H1 (cell line): ENCODE data around the gene SLC25A42. TPM values are rescaled to one million over a fixed set of nuclear protein-coding genes. Genes with fewer than 3 reads are reported as not detected.

ENCODE experiments used
- CTCF ChIA-PET: fragments of 300-600 bp; sonication (Branson Sonifier 250); formaldehyde crosslinking; loops from one replicate; lab custom pipeline; 2021; ENCODE audit not compliant: partially characterized antibody; lab: Charles Lee
- POLR2A ChIA-PET: fragments of 300-600 bp; sonication (Branson Sonifier 250); formaldehyde crosslinking; loops from one replicate; lab custom pipeline; 2021; ENCODE audit warnings: inconsistent platforms; ENCODE audit not compliant: partially characterized antibody; lab: Charles Lee
- DNase-seq, 2 experiments: peaks; one replicate each; pipeline versions ENCODE4 v3.0.0 to v3.0.0-alpha.2; 2010 to 2022; ENCODE audit warnings: low spot score in 2 of 2, low read depth in 1 of 2, mixed read lengths in 1 of 2
- FAIRE-seq: peaks from 2 replicates; lab custom pipeline; 2011; peaks lifted over from hg19 to GRCh38; lab: Jason Lieb, UNC
- H2AFZ ChIP-seq: 2 replicates; pipeline ENCODE4 v1.8.1; 2012; ENCODE audit warnings: low read length, inconsistent platforms
- H2AK5ac ChIP-seq: 2 replicates; pipeline ENCODE4 v1.6.1; 2013; ENCODE audit warnings: low read depth, low read length
- H2BK120ac ChIP-seq: replicated peaks from 2 replicates; pipeline ENCODE3; 2013; ENCODE audit warnings: low read depth, low read length, inconsistent platforms
- H2BK12ac ChIP-seq: 2 replicates; pipeline ENCODE4 v1.6.1; 2013; ENCODE audit warnings: low read depth, low read length
- H2BK15ac ChIP-seq: 2 replicates; pipeline ENCODE4 v1.6.1; 2013; ENCODE audit warnings: low read length
- H2BK20ac ChIP-seq: 2 replicates; pipeline ENCODE4 v1.6.1; 2013; ENCODE audit warnings: low read length
- H2BK5ac ChIP-seq: 2 replicates; pipeline ENCODE4 v1.6.1; 2013; ENCODE audit warnings: low read depth, low read length
- H3K14ac ChIP-seq: 2 replicates; pipeline ENCODE4 v1.6.1; 2013; ENCODE audit warnings: inconsistent platforms; ENCODE audit not compliant: insufficient read length
- H3K18ac ChIP-seq: 2 replicates; pipeline ENCODE4 v1.6.1; 2013; ENCODE audit warnings: low read length; ENCODE audit errors: extremely low read depth
- H3K23ac ChIP-seq: 2 replicates; pipeline ENCODE4 v1.6.1; 2013; ENCODE audit warnings: inconsistent platforms; ENCODE audit not compliant: insufficient read length
- H3K23me2 ChIP-seq: 2 replicates; pipeline ENCODE4 v1.6.1; 2013; ENCODE audit warnings: low read depth, low read length
- H3K27ac ChIP-seq: 2 replicates; pipeline ENCODE4 v1.6.1; 2011; ENCODE audit warnings: low read depth, low read length, inconsistent platforms
- H3K27me3 ChIP-seq, 4 experiments: replicated peaks in 1 of 4; 1 replicate in 1 of 4; 2 replicates in 3 of 4; pipeline versions ENCODE4 v1.6.1 to v1.8.1; 2011 to 2013; ENCODE audit warnings: low read length in 3 of 4, mild to moderate bottlenecking in 3 of 4, inconsistent platforms in 2 of 4, mixed read lengths in 2 of 4, moderate library complexity in 1 of 4; ENCODE audit not compliant: control insufficient read depth in 3 of 4, insufficient read depth in 3 of 4; ENCODE audit errors: extremely low read depth in 1 of 4
- H3K36me3 ChIP-seq, 4 experiments: 2 replicates each; pipeline versions ENCODE4 v1.6.1 to v1.8.1; 2011 to 2013; ENCODE audit warnings: mild to moderate bottlenecking in 4 of 4, low read length in 3 of 4, moderate library complexity in 2 of 4, control low read depth in 1 of 4, inconsistent platforms in 1 of 4; ENCODE audit not compliant: insufficient read depth in 4 of 4, control insufficient read depth in 2 of 4
- H3K4ac ChIP-seq: replicated peaks from 2 replicates; pipeline ENCODE3; 2013; ENCODE audit warnings: low read length, low read depth, mixed read lengths, inconsistent platforms; ENCODE audit not compliant: insufficient read length
- H3K4me1 ChIP-seq, 4 experiments: replicated peaks in 1 of 4; 1 replicate in 1 of 4; 2 replicates in 3 of 4; pipeline versions ENCODE4 v1.6.1 to v1.8.1; 2011 to 2013; ENCODE audit warnings: low read length in 3 of 4, inconsistent platforms in 2 of 4, mixed read lengths in 1 of 4; ENCODE audit not compliant: insufficient read depth in 4 of 4, control insufficient read depth in 3 of 4
- H3K4me2 ChIP-seq, 2 experiments: 2 replicates each; pipeline versions ENCODE4 v1.6.1 to v1.8.1; 2011 to 2013; ENCODE audit warnings: low read depth in 2 of 2, low read length in 2 of 2, control low read depth in 1 of 2, inconsistent platforms in 1 of 2, mild to moderate bottlenecking in 1 of 2; ENCODE audit not compliant: insufficient read depth in 1 of 2
- H3K4me3 ChIP-seq, 4 experiments: fragments of 200-600, 300-600 bp in 1 of 4; sonication (generic), shearing (Covaris generic), sonication (Bioruptor Twin) in 1 of 4; 2 replicates each; pipeline versions ENCODE4 v1.5.1 to v1.8.1; 2011 to 2016; ENCODE audit warnings: low read length in 4 of 4, low read depth in 3 of 4, control low read depth in 2 of 4, inconsistent platforms in 2 of 4, mild to moderate bottlenecking in 2 of 4, mixed read lengths in 1 of 4, moderate library complexity in 1 of 4; ENCODE audit not compliant: insufficient read depth in 2 of 4; ENCODE audit errors: extremely low read depth in 1 of 4
- H3K56ac ChIP-seq: replicated peaks from 2 replicates; pipeline ENCODE3; 2013; ENCODE audit warnings: low read depth, mild to moderate bottlenecking, mixed read lengths, low read length, inconsistent platforms; ENCODE audit not compliant: insufficient read length
- H3K79me1 ChIP-seq: 2 replicates; pipeline ENCODE4 v1.6.1; 2013; ENCODE audit warnings: low read depth, low read length, control low read depth
- H3K79me2 ChIP-seq, 2 experiments: 2 replicates each; pipeline versions ENCODE4 v1.6.1 to v1.8.1; 2012 to 2013; ENCODE audit warnings: low read length in 2 of 2, mild to moderate bottlenecking in 2 of 2, inconsistent platforms in 1 of 2; ENCODE audit not compliant: insufficient read depth in 2 of 2, control insufficient read depth in 1 of 2
- H3K9ac ChIP-seq, 4 experiments: replicated peaks in 1 of 4; 1 replicate in 1 of 4; 2 replicates in 3 of 4; pipeline versions ENCODE4 v1.6.1 to v1.8.1; 2011 to 2013; ENCODE audit warnings: low read depth in 3 of 4, low read length in 3 of 4, control low read depth in 2 of 4, mild to moderate bottlenecking in 2 of 4, moderate library complexity in 2 of 4, inconsistent platforms in 1 of 4; ENCODE audit errors: extremely low read depth in 1 of 4
- H3K9me3 ChIP-seq, 2 experiments: 2 replicates each; pipeline versions ENCODE4 v1.6.1 to v1.8.1; 2012 to 2013; ENCODE audit warnings: mild to moderate bottlenecking in 2 of 2, moderate library complexity in 2 of 2, control low read depth in 1 of 2, inconsistent platforms in 1 of 2, low read depth in 1 of 2, low read length in 1 of 2, mixed read lengths in 1 of 2; ENCODE audit not compliant: insufficient read depth in 2 of 2
- H4K20me1 ChIP-seq, 2 experiments: replicated peaks in 1 of 2; 2 replicates each; pipeline versions ENCODE3 to v1.8.1; 2011 to 2013; ENCODE audit warnings: inconsistent platforms in 2 of 2, low read length in 2 of 2, mild to moderate bottlenecking in 1 of 2; ENCODE audit not compliant: insufficient read depth in 2 of 2, control insufficient read depth in 1 of 2
- H4K5ac ChIP-seq: 2 replicates; pipeline ENCODE4 v1.6.1; 2013; ENCODE audit warnings: low read length, low read depth, mixed read lengths, inconsistent platforms; ENCODE audit not compliant: insufficient read length
- H4K8ac ChIP-seq: 2 replicates; pipeline ENCODE4 v1.8.0; 2013; ENCODE audit warnings: mild to moderate bottlenecking, moderate library complexity, low read length, inconsistent platforms; ENCODE audit not compliant: insufficient read depth; ENCODE audit errors: extremely low read depth
- H4K91ac ChIP-seq: replicated peaks from 2 replicates; pipeline ENCODE3; 2013; ENCODE audit warnings: low read length, mixed read lengths, inconsistent platforms; ENCODE audit not compliant: insufficient read length
- EGR1 ChIP-seq: IDR thresholded peaks from 2 replicates; pipeline ENCODE4 v1.6.1; 2011; ENCODE audit warnings: low read depth, low read length, borderline replicate concordance
- GABPA ChIP-seq: IDR thresholded peaks from 2 replicates; pipeline ENCODE4 v1.6.1; 2011; ENCODE audit warnings: mild to moderate bottlenecking, low read length, moderate library complexity, borderline replicate concordance; ENCODE audit not compliant: insufficient read depth
- KDM4A ChIP-seq: IDR thresholded peaks from one replicate; pipeline ENCODE4 v1.7.1; 2012; ENCODE audit warnings: low read depth, mild to moderate bottlenecking, moderate library complexity, low read length, inconsistent platforms; ENCODE audit not compliant: severe bottlenecking
- NANOG ChIP-seq: IDR thresholded peaks from 2 replicates; pipeline ENCODE4 v1.6.1; 2011; ENCODE audit warnings: low read length, low read depth, mild to moderate bottlenecking, inconsistent platforms; ENCODE audit not compliant: insufficient read depth, poor library complexity, severe bottlenecking
- RAD21 ChIP-seq, 2 experiments: IDR thresholded peaks in 1 of 2; conservative IDR thresholded peaks in 1 of 2; 2 replicates each; pipeline ENCODE4 v1.6.1; 2011; ENCODE audit warnings: low read depth in 2 of 2, low read length in 2 of 2, improper control_type of control experiment in 1 of 2, inconsistent platforms in 1 of 2, mild to moderate bottlenecking in 1 of 2, moderate library complexity in 1 of 2
- SIN3A ChIP-seq, 2 experiments: IDR thresholded peaks in 1 of 2; conservative IDR thresholded peaks in 1 of 2; 2 replicates each; pipeline ENCODE4 v1.6.1; 2011 to 2012; ENCODE audit warnings: low read length in 2 of 2, improper control_type of control experiment in 1 of 2, low read depth in 1 of 2, mild to moderate bottlenecking in 1 of 2
- SIX5 ChIP-seq: IDR thresholded peaks from 2 replicates; pipeline ENCODE4 v1.6.1; 2011; ENCODE audit warnings: mild to moderate bottlenecking, low read depth, low read length
- WGBS, 2 experiments: shearing (Covaris generic) in 1 of 2; methylation state at CpG; one replicate each; pipeline versions ENCODE4 v1.1.6 to v1.1.7; 2013 to 2015; ENCODE audit warnings: low lambda C conversion rate in 2 of 2, mixed read lengths in 2 of 2, inconsistent platforms in 1 of 2, low coverage in 1 of 2, missing lambda C conversion rate in 1 of 2; ENCODE audit not compliant: insufficient replicate concordance in 2 of 2, insufficient coverage in 1 of 2, insufficient read length in 1 of 2; ENCODE audit errors: extremely low coverage in 1 of 2, missing lambda C conversion rate in 1 of 2; 5-methylcytosine and 5-hydroxymethylcytosine counted together
- polyA plus RNA-seq, 7 experiments: library from polyadenylated mRNA; depleted of rRNA in 3 of 7; stranded (reverse) in 5 of 7; unstranded in 2 of 7; fragments of >200 nt in 5 of 7; fragments of 200-250 nt in 2 of 7; gene quantifications; 1 replicate in 5 of 7; 2 replicates in 1 of 7; 4 replicates in 1 of 7; pipeline versions ENCODE4 v1.2.1 to v1.2.3, GENCODE V29; 2011 to 2013; ENCODE audit warnings: missing spikeins in 2 of 7, mixed read lengths in 2 of 7
- total RNA-seq: library from RNA; stranded (reverse); fragmentation: NEBNext Ultra II Directional; extraction: Animal tissue kit (Norgen Biotek cat#: 25700); gene quantifications from 2 replicates; pipeline ENCODE4 v1.2.1, GENCODE V29; 2021
- TF ChIP-seq, protein P1 (sequence below): IDR thresholded peaks from 2 replicates; pipeline ENCODE4 v1.6.1; 2012; ENCODE audit warnings: inconsistent platforms

Gene SLC25A42
- total and polyA plus RNA-seq, 2 of the 8 experiments (the other 6 are each of a cell fraction or from before 2014, with no cell fraction given), result 5.9 to 6.2 TPM

DNA sequence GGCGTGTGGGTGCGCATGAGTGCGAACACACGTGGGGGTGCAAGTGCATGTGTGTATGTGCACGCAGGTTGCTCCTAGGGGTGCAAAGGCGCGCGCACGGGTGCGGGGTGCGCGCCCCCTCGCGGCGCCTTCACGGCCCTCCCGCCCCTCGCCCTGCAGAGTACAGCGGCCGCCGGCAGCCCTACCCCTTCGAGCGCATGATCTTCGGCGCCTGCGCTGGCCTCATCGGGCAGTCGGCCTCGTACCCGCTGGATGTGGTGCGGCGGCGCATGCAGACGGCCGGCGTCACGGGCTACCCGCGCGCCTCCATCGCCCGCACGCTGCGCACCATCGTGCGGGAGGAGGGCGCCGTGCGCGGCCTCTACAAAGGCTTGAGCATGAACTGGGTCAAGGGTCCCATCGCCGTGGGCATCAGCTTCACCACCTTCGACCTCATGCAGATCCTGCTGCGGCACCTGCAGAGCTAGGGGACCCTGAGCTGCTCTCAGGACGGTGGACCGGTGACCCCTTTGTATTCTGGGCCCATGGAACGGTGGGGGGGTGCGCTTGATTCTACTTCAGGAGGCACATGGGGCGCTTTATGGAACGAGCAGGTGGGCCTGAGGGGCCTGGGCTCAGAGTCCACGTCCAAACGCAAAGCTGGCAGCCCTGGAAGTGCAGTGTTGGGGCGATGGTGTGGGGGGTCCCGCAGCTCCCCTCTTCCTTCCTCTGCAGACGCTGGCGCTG is 46.8 kb downstream of the SLC25A42 start:
- Histone ChIP-seq H3K18ac (peak overlapping the region; percentile 19; the same call in 1 of the 2 replicates), H3K79me2 (no peaks in the 10 kb centered on the region), H3K4ac (no peak overlapping the region), H3K4me3 (0 out of 8 replicates have a peak overlapping the region, but pooled peaks of 1 of the 4 experiments have one; percentile 0), H3K27ac (no peak overlapping the region), H3K9me3 (no peaks in the 10 kb centered on the region), H2BK20ac (no peak overlapping the region), H2BK120ac (no peak overlapping the region), H3K27me3 (0 out of 7 replicates have a peak, but pooled peaks cover 0 to 2% (median 0%) of the 10 kb centered on the region in 4 experiments), H3K23me2 (peaks cover 6% of the 10 kb centered on the region; the same call in 1 of the 2 replicates), H3K36me3 (no peaks in the 10 kb centered on the region), H4K5ac (no peak overlapping the region), H3K56ac (no peak overlapping the region), H2BK15ac (no peak overlapping the region), H4K8ac (0 out of 2 replicates have a peak overlapping the region, but pooled peaks have one; percentile 74), H3K23ac (no peak overlapping the region), H2BK12ac (0 out of 2 replicates have a peak overlapping the region, but pooled peaks have one; percentile 50), H2AK5ac (no peak overlapping the region), H4K91ac (no peak overlapping the region), H2BK5ac (no peak overlapping the region), H3K4me1 (peaks cover 3 to 7% (median 4%) of the 10 kb centered on the region in 4 experiments), H2AFZ (no peak overlapping the region), H3K9ac (no peak overlapping the region), H4K20me1 (peaks cover 0 to 4% of the 10 kb centered on the region in 2 experiments), H3K4me2 (peak overlapping the region; percentile 19 to 41), H3K79me1 (0 out of 2 replicates have a peak, but pooled peaks cover 2% of the 10 kb centered on the region), H3K14ac (no peak overlapping the region)
- DNase-seq, result no peak
- 76% methylated on average over 61 of the region's 66 CpGs; no CpG with 5 or more reads in 1 of the 2 experiments for WGBS, 2 experiments
- CTCF ChIA-PET, result interaction anchor here (0.7 to 3.8 kb wide), 18 partner anchors 11 to 80 kb away, joined by 3 to 42 read pairs (median 4); no protein-coding TSS in a partner anchor
- POLR2A ChIA-PET, result interaction anchor here (0.8 to 1.9 kb wide), 8 partner anchors 10 to 75 kb away, joined by 3 to 6 read pairs (median 4); no protein-coding TSS in a partner anchor
- FAIRE-seq, result no peak
- TF ChIP-seq GABPA (no peak), RAD21 (IDR thresholded peaks at IDR 0.05 in 1 of 2, conservative IDR thresholded peaks at IDR 0.05 in 1 of 2; ENCODE audit: low read depth in 2 of 2, low read length in 2 of 2) (peak in 1 of 2 experiments; percentile 32; a peak in 1 of 4 replicates), NANOG (no peak), EGR1 (no peak), SIX5 (no peak), SIN3A (conservative IDR thresholded peaks at IDR 0.05 in 1 of 2, IDR thresholded peaks at IDR 0.05 in 1 of 2; ENCODE audit: low read depth in 1 of 2, low read length in 2 of 2) (no peak), KDM4A (no peak)
- TF ChIP-seq, protein P1, sequence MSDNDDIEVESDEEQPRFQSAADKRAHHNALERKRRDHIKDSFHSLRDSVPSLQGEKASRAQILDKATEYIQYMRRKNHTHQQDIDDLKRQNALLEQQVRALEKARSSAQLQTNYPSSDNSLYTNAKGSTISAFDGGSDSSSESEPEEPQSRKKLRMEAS, result 0 out of 2 replicates have a peak, but pooled peaks have one; percentile 11
